Activated T-cell treated with anti-CD3 and anti-CD28 coated beads for 1 hour (primary cell): ENCODE results near the gene KRT4.

Experiments used
- DNase-seq: peaks from one replicate; pipeline ENCODE4 v3.0.0-alpha.2; 2020; ENCODE audit warnings: low read depth

Gene KRT4

GRCh38 chr12:52821826-52822660 lies 8.1 kb upstream of the KRT4 start:
- DNase-seq, result no peak

- no peak for DNase-seq
Observed at GRCh38 chr12:52821071-52821730, 7.3 kb upstream of the KRT4 start.

- DNase-seq, result no peak
Observed at GRCh38 chr12:52820521-52820920, 6.6 kb upstream of the KRT4 start.

- DNase-seq, result no peak
Observed at GRCh38 chr12:52819731-52820510, 6.0 kb upstream of the KRT4 start.

GRCh38 chr12:52818887-52819420 lies 5.0 kb upstream of the KRT4 start:
- DNase-seq, result no peak

- DNase-seq, result no peak
Observed at GRCh38 chr12:52818388-52818787, 4.5 kb upstream of the KRT4 start.

- no peak for DNase-seq
Observed at GRCh38 chr12:52817699-52818238, 3.9 kb upstream of the KRT4 start.

GRCh38 chr12:52817003-52817698 lies 3.2 kb upstream of the KRT4 start:
- no peak for DNase-seq

- no peak for DNase-seq
Observed at GRCh38 chr12:52815676-52816588, 2.0 kb upstream of the KRT4 start.

- DNase-seq, result no peak
Observed at GRCh38 chr12:52815161-52815560, 1.2 kb upstream of the KRT4 start.

- no peak for DNase-seq
Observed at GRCh38 chr12:52814710-52815155, 817 bp upstream of the KRT4 start.

- no peak for DNase-seq
Observed at GRCh38 chr12:52813203-52813819, 605 bp downstream of the KRT4 start.

- no peak for DNase-seq
Observed at GRCh38 chr12:52812749-52813148, 1.2 kb downstream of the KRT4 start.

GRCh38 chr12:52812073-52812400 lies 1.9 kb downstream of the KRT4 start:
- no peak for DNase-seq

GRCh38 chr12:52811191-52812072 lies 2.5 kb downstream of the KRT4 start:
- DNase-seq, result no peak

GRCh38 chr12:52810554-52810953 lies 3.4 kb downstream of the KRT4 start:
- no peak for DNase-seq

- DNase-seq, result no peak
Observed at GRCh38 chr12:52809166-52809565, 4.8 kb downstream of the KRT4 start.

- DNase-seq, result no peak
Observed at GRCh38 chr12:52808573-52809160, 5.2 kb downstream of the KRT4 start.
